Fibroblast of the conjunctiva (primary cell): ENCODE measurements around the gene RBM7.
A peak's percentile ranks its signal among the peaks of the same experiment; 100 is the strongest.

Source experiments
- DNase-seq: peaks from one replicate; pipeline ENCODE4 v3.0.0-alpha.2; 2010; ENCODE audit warnings: low read depth

The RBM7 gene

DNA sequence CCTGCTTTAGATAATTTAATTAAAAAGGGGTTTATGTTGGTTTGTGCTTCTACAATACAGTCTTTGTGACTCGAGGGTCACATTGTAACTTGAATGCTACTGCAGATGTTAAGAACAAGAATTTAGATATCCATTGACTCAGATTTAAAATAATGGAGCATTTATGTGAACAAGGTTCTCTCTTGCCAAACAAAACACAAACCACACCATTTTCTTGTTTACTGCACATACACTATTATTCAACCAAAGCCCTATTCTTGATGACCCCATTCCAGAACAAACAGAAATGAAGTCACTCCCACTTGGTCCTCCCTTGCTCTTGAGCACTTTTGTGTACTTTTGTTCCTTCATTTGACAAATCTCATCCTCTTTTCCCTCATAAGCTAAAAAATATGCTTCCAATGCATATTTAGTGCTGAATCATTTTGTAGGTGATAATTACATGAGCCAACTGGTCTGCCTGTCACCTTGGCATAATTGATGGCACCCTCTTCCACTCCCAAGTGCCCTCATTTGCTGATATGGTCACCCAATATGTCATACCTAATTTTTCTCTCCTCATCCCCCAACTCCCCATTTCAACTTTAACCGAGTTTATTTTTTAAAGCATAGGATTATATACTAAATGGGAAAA is 3.0 kb upstream of the RBM7 start:
- DNase-seq = no peak

DNA sequence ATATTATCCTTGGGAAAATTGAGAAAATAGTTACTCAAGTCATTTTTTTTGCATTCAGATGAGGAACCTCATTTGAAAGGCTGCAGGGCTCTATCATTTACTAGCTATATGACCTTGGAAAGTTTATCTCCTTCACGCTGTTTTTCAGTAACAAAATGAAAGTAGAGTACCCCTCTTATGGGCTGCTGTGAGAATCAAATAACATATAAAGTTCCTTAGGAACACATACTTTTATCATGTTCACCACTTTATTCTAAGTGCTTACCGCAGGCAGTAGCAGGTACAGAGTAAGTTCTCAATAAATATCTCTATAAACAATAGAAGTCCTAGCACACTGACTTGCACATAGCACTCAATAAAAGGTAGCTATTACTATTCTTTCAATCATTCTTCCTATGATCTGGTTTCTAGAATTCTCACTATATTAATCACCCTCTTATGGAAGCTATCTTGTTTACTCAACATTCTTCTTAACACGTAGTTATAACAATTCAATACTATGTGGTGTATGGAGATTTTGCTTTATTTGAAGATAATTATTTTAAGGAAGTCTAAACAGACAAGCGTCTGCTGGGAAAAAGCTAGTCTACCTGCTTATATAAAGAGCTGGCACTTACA is 2.1 kb upstream of the RBM7 start:
- no peak for DNase-seq

DNA sequence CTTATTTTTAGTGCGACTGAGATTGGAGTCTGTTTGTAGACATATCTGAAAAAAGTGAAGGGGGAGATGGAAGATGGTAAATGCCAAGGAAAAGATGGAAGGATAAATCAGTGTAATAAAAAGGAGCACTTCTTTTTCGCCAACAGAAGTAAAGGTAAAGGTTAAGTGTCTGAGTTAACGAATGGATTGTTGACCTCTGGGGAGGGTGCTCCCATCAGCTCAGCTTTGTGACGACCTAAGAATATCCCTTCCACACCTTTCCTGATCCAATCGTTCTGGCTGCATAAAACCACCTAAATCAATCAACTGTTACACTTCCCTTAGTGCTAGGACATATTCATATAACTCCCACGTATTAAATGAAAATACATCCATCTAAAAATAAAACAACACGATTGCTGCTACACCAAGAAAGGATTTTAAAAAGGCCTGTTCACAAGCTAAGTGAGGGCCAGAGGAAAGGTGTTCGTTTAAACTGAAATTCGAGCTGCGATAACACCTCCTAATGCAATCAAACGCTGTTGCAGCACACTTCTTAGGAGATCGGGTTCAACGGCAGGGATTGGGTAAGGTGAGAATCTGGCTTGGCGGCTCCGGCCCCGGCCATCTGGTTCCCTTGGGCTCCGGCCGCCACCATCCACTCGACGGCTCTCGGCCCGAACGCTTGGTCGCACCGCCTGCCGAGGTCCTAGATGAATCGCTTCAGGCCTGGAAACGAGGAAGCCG is 813 bp upstream of the RBM7 start:
- DNase-seq = no peak

DNA sequence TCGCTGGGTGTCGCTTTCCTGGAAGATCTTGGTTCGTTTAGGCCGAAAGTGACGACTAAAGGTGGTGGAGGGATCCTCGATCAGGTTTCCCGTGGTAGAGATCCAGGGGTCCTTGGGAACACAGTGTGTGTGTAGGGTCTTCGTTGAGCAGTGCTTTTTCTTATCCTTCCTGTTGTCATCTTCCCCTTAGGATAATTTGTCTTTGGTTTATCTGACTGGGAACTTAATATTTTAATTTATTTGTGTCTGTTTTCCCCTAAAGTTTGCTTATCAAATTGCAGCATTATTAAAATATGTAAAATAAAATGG is 403 bp downstream of the RBM7 start:
- no peak for DNase-seq

DNA sequence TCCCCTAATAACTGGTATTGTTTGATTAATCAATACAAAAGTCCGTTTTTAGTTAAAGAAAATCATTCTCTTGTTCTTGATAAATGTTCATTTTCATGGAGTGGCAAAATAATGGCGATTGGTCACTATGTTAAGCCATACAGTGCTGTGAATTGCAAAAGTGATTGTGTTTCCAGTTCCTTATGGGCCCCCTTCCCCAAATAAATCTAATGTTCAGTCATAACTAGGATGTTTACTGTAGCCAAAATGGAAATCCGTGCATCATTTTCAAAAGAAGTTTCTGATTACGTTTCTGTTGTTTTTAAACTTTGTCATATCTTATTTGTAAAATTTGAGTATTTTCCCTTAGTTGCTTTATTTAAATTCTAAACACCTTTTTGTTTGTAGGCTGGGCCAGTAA is 845 bp downstream of the RBM7 start:
- no peak for DNase-seq

DNA sequence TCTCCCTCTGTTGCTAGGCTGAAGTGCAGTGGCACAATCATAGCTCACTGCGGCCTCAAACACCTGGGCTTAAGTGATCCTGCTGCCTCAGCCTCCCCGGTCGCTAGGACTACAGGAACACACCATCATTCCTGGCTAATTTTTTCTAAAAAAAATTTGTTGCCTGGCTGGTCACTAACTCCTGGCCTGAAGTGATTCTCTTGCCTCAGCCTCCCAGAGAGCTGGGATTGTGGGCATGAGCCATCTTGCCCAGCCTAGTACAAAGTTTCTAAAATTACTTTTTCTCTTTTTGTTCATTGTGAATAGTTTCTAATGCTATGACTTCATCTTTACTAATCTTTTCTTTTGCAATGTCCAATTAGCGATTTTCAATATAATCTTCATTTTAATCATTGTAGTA is 12.5 kb downstream of the RBM7 start:
- DNase-seq = no peak

DNA sequence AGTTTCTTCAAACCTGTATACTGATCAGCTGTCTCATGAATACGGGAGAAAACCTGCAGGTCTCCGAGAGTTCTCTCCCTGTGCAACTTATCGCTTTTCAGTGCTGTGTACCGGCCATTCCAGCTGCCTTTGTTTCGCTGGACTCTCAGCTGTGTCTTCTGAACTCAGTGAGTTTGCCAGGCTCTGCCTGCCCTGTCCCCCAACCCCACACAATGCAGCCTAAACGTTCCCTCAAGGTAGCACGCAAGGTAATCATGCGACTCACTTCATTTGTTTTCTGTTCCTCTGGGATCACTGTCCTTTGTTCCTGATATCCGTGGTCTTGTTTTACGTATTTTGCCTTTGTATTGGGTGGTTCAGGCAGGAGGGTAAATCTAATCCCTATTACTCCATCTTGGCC is 13.5 kb downstream of the RBM7 start:
- no peak for DNase-seq

DNA sequence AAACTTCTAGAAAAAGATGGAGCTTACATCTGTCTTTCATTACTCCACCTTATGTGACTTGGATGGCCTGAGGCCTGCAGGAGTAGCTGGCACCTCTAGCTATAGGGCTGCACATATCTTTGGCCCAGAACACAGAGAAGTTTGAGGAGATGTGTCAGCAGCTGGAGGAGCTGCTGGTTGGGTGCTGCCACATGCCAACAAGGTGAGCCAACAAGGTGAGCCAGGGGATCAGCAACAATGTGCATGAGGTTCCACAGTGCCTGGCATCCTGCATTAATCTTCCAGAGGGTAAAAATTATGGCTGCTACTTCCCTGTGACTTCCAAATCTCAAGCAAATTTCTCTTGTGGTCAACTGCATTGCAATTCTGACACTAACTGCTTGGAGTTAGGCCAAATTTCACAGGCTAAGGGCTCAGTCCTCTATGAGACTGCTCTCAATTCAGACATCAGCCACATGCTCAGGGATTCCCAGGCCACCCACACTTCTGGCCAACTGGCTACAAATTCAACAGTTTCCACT is 16.0 kb downstream of the RBM7 start:
- DNase-seq = no peak

DNA sequence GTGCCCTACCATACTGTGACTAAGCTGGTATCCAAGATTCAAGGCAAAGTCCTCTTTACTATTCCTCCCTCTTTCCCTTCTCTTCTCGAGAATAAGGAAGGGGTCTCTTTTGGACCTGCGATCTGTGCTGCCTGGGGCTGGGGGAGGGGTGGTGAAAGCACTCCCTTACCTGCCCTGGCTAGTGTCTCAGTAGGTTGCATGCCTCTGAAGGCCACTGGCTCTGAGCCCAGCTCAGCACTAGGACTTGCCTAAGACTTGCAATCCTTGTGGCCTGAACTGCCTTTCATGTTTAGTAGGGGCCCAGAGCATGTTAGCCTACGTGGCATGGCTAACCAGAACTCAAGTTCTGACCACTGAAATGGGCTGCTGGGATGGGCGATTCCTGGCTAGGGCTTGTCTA is 25.8 kb downstream of the RBM7 start:
- no peak for DNase-seq

DNA sequence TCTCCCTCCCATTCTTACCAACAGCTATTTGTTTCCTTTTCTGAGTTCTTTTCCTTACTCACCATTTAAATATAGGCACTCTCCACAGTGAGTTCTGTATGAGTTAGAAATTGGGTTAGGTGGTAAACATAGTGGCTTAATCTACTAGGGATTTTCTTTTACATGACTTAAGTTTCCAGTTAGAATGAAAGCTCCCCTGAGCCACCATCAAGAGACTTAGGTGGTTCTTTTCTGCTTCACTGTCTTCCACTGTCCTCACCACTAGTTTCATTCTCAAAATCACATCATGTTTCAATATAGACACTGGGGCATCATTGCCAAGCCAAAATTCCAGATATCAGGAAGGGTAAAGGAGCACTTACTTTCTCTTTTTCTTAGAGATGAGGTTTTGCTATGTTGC is 29.8 kb downstream of the RBM7 start:
- no peak for DNase-seq

DNA sequence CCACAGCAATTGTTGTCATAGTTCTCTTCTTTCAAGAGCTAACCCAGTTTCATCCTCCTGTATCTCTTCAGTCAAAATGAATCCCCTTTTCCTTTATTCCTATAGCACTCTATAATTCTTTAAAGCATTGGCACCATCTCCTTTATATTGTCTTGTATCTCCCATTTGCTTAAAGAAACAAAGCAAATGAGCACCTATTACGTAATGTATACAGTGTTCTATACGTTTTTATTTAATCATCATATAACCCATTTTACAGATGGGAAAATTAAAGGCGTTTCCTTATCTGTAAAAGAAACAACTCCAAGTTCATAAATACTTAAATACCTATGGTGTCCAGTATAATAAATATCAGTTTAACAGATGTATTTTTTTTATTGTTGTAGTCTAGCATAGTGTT is 32.4 kb downstream of the RBM7 start:
- DNase-seq = no peak

DNA sequence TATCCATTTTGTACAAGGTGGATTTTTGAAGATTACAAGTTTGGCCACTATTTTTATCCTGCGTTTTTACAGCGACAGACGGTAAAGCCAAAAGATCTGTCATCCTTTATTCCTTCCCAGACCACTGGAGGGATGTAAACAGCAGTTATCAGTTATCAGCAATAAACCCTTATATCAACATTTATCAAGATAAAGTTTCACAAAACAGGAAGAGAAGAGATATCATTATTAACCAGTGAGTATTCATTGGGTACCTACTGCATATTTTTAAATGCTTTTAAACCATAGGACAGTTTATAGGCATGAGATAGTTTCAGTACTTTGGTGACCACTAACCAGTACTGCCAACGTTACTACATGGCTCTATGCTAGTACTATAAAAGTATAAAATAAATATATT is 32.9 kb downstream of the RBM7 start:
- DNase-seq = no peak

DNA sequence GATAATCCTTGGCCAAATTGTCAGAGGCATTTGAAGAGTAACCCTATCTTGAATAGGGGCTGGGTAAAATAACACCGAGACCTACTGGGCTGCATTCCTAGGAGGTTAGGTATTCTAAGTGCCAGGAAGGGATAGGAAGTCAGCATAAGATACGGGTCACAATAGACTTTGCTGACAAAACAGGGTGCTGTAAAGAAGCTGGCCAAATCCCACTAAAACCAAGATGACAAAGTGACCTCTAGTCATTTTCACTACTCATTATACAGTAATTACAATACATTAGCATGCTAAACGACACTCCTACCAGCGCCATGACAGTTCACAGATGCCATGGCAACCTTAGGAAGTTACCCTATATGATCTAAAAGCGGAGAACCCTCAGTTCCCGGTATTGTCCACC is 37.8 kb downstream of the RBM7 start:
- DNase-seq = no peak

DNA sequence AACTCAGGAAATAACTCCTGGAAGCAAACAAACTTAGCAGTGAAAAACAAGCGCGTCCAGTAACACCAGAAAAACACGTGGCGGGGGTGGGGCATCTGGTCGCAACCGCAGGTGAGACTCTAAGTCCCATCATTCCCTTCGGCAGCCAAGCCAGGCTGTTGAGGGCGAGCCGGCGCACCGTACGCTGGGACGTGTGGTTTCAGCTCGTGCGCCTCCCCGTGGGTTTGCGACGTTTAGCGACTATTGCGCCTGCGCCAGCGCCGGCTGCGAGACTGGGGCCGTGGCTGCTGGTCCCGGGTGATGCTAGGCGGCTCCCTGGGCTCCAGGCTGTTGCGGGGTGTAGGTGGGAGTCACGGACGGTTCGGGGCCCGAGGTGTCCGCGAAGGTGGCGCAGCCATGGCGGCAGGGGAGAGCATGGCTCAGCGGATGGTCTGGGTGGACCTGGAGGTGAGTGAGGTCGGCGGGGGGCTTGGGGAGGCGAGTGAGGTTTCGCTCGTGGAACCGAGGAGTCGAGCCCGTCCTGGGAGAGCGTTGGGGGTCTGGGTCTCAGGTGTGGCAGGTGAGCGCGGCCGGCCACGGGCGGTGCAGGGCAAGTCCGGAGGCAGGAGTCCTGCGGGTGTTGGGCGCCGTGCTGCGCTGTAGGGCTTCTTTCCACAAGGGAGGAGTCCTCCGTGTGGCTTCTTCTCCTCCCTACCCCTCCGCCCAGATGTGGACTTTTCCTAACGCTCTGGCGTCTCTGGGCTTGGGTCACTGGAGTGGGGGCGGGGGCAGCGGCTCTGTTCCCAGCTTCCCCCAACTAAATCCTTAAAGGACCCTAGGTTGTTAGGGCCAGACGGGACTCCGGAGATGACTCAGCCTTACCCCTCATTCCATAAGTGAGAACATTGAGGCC is 39.0 kb downstream of the RBM7 start, which contains the start of gene REXO2:
Gene REXO2 (plus strand): TSS at position 239 of the 892 bp plus-strand sequence. CDS start 62 bp downstream, at position 301.
- DNase-seq = peak; percentile 94

DNA sequence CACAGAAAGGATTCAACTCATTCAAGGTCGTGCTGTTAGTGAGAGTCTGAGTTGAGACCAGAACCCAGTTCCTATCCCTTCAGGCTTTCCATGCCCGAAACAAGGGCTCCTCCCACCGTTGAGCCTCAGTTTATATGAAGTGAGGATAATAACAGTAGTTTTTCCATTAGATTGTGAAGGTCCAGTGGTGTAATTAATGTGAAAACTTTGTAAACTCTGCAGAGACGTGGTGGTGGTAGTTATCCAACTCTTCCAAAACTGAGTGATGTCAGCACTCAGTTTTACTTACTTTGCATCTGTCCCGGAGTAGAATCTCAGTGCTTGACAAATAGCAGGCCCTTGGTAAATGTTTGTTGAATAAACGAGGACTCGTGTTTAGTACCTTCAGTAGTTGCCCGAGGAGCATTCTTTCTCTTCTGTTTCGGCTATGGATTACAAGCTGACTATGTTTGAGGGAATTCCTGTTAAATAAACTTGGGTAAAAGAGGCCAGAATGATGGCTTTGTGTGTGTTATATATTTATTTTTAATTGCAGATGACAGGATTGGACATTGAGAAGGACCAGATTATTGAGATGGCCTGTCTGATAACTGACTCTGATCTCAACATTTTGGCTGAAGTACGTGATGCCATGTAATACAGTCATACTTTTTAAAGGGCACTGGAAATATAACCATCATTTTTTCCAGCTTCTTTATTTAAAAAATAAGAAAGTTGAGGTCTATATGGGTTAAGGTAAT is 39.8 kb downstream of the RBM7 start:
- no peak for DNase-seq

DNA sequence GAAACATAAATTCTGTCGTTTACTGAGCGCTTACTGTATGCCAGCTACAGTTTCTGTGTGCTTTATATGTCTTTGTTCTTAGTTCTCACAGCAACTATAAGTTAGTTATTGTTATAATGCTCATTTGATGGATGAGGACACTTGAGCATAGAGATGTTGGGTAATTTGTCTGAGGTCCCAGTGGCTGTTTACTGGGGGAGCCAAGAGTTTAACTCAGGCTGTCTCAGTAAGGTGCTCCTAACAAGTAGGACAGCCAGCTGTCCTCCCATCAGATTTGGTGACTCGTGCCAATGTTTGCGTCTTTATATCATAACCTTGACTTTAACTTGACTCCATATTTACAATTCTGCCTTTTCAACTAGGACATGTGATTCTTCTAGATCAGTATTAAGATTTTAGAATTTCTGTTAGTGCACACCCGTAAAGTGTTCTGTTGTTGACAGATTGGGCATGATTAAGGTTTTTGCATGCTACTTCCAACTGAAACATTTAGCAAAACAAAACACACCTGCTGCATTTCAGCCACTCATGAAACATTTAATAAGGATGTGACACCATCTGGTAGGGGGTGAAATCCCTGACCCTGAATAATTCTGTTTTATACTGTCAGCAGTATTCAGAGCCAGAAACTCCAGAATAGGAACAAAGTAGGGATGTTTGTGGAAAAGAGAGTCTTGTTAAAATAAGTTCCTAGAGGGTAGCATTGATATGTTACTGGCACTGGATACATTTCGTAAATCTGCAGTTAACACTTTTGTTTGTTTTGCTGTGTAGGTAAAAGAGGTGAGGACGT is 40.7 kb downstream of the RBM7 start:
- no peak for DNase-seq

DNA sequence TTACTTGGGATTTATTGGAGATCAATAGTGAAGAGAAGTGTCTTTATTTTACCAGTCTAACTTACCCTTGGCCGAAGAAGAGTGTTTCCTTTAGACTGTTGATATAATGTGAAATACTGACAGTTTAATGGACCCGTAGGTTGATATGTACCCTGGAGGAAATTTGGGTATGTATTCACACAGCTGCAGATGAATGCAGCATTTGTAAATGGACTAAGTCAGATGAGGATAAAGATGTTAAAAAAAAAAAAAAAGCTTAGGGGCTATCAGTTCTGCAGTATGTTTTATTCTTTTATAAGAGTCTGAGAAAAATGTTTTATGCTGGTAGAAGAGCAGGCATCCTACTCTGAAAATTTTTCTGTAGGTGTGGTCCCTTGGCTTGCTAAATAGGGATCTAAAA is 41.5 kb downstream of the RBM7 start:
- DNase-seq = no peak

DNA sequence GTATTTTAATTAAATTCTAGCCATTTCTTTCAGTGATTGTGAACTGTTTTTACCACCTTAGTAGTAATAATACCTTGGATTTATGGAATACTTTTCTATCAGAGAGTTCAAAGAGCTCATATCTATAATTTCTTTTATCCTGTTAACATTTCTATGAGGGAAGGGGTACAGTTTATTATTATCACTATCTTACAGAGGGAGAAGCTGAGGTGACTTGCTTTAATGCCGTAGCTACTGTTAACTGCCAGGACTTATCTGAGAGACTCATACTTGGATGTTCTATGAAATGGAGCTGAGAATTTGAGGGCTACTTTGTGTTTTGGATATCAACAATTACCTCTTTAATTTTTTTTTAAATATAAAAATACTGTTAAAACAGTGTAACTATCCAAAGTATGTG is 42.1 kb downstream of the RBM7 start:
- DNase-seq = no peak

DNA sequence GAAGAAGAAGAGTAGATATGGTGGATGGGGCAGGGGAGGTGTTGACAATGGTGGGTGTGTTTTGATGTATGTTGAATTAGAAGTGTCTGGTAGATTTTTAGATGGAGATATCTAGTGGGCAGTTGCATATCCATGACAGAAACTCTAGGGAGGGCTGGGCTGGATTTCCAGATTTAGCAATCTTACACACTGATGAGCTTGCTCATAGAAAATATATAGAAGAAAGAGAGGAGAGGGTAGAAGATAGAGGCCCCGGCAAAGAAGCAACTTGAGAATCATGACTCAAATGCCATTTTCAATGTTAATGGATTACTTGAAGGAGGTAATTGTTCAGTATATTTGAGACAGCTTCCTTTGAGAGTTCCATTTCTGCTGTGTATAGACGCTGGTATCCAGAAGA is 47.0 kb downstream of the RBM7 start:
- DNase-seq = no peak

DNA sequence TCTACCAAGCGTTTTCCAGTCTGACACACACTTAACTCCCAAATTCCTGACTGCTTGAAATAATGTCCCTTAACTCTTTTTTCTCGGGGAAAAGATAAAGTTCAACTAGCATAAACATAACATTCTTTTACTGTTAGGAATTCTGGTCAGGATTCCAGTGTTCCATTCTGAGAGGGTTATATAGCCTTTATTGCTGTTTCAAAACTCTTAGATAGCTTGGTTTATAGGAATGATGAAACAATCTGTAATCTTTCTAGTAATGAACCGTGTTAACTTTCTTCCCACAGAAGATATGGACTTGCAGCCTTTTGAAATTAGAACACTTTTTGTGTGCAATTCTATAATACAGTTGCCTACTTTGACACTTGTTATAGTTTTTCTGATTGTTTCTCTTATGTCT is 47.4 kb downstream of the RBM7 start:
- peak; percentile 59 for DNase-seq
